CD14-positive monocyte (primary cell): ENCODE results near the gene MTMR12. TPM values are rescaled to one million over a fixed set of nuclear protein-coding genes. Genes with fewer than 3 reads are reported as not detected.

Experiments used
- DNase-seq, 3 donors: peaks; one replicate each; pipeline ENCODE4 v3.0.0-alpha.2; 2011 to 2022
- H2AFZ ChIP-seq: 2 replicates; pipeline ENCODE4 v1.6.0; 2012; ENCODE audit warnings: mild to moderate bottlenecking, low read depth, low read length, inconsistent platforms; ENCODE audit not compliant: insufficient read depth, poor library complexity, severe bottlenecking
- H3K27ac ChIP-seq, 2 donors: 1 replicate in 1 of 2; 2 replicates in 1 of 2; pipeline ENCODE4 v1.5.1; 2012 to 2013; ENCODE audit warnings: low read length in 2 of 2, control low read depth in 1 of 2, inconsistent platforms in 1 of 2, low read depth in 1 of 2, mild to moderate bottlenecking in 1 of 2
- H3K27me3 ChIP-seq, 2 donors: one replicate each; pipeline versions ENCODE4 v1.6.0 to v1.6.1; 2011 to 2013; ENCODE audit warnings: low read length in 2 of 2; ENCODE audit not compliant: control insufficient read depth in 2 of 2, insufficient read depth in 2 of 2
- H3K36me3 ChIP-seq, 2 donors: replicated peaks in 1 of 2; 1 replicate in 1 of 2; 2 replicates in 1 of 2; pipeline versions ENCODE4 v1.5.1 to v1.6.1; 2012 to 2013; ENCODE audit warnings: low read length in 2 of 2, control low read depth in 1 of 2, inconsistent platforms in 1 of 2, mild to moderate bottlenecking in 1 of 2; ENCODE audit not compliant: insufficient read depth in 2 of 2, control insufficient read depth in 1 of 2
- H3K4me1 ChIP-seq, 2 donors: 1 replicate in 1 of 2; 2 replicates in 1 of 2; pipeline versions ENCODE4 v1.5.1 to v1.6.1; 2012 to 2013; ENCODE audit warnings: low read length in 2 of 2, control low read depth in 1 of 2, inconsistent platforms in 1 of 2, mild to moderate bottlenecking in 1 of 2, moderate library complexity in 1 of 2; ENCODE audit not compliant: insufficient read depth in 2 of 2, control insufficient read depth in 1 of 2
- H3K4me2 ChIP-seq: replicated peaks from 2 replicates; pipeline ENCODE3; 2012; ENCODE audit warnings: low read length, moderate library complexity, mild to moderate bottlenecking; ENCODE audit not compliant: poor library complexity, severe bottlenecking; ENCODE audit errors: extremely low read depth
- H3K4me3 ChIP-seq, 3 experiments: fragments of 200-600 bp in 1 of 3; sonication (generic) in 1 of 3; replicated peaks in 1 of 3; 1 replicate in 2 of 3; 2 replicates in 1 of 3; pipeline ENCODE4 v1.5.1; 2011 to 2013; ENCODE audit warnings: low read length in 3 of 3, mild to moderate bottlenecking in 3 of 3, control low read depth in 2 of 3, low read depth in 2 of 3, inconsistent platforms in 1 of 3, moderate library complexity in 1 of 3
- H3K79me2 ChIP-seq: 2 replicates; pipeline ENCODE4 v1.6.0; 2012; ENCODE audit warnings: mild to moderate bottlenecking, control low read depth, inconsistent platforms, low read length, moderate library complexity; ENCODE audit not compliant: insufficient read depth
- H3K9ac ChIP-seq: 2 replicates; pipeline ENCODE4 v1.6.0; 2017; ENCODE audit warnings: low read length, mild to moderate bottlenecking; ENCODE audit not compliant: insufficient read depth, poor library complexity, severe bottlenecking
- H3K9me3 ChIP-seq, 2 donors: replicated peaks in 1 of 2; 1 replicate in 1 of 2; 2 replicates in 1 of 2; pipeline versions ENCODE4 v1.5.1 to v1.6.1; 2012 to 2013; ENCODE audit warnings: low read length in 2 of 2, control low read depth in 1 of 2; ENCODE audit not compliant: control insufficient read depth in 1 of 2, insufficient read depth in 1 of 2
- H4K20me1 ChIP-seq: 2 replicates; pipeline ENCODE4 v1.6.0; 2012; ENCODE audit warnings: mild to moderate bottlenecking, low read length, control low read depth, moderate library complexity; ENCODE audit not compliant: insufficient read depth
- H3K27ac Mint-ChIP-seq, 7 donors: one replicate each; pipeline ENCODE4 v1.8.0; 2020; ENCODE audit warnings: mild to moderate bottlenecking in 7 of 7, mixed read lengths in 7 of 7, moderate library complexity in 6 of 7, inconsistent platforms in 2 of 7
- H3K27me3 Mint-ChIP-seq, 3 donors: one replicate each; pipeline ENCODE4 v1.8.0; 2021 to 2022; ENCODE audit warnings: low read depth in 3 of 3, mild to moderate bottlenecking in 3 of 3, mixed read lengths in 3 of 3, moderate library complexity in 3 of 3, inconsistent platforms in 1 of 3
- H3K36me3 Mint-ChIP-seq, 2 donors: one replicate each; pipeline ENCODE4 v1.8.0; 2020; ENCODE audit warnings: mixed read lengths in 2 of 2, inconsistent platforms in 1 of 2, mild to moderate bottlenecking in 1 of 2
- H3K4me1 Mint-ChIP-seq: one replicate; pipeline ENCODE4 v1.8.0; 2020; ENCODE audit warnings: mild to moderate bottlenecking, mixed read lengths
- H3K4me3 Mint-ChIP-seq, 2 donors: one replicate each; pipeline ENCODE4 v1.8.0; 2020; ENCODE audit warnings: mild to moderate bottlenecking in 2 of 2, mixed read lengths in 2 of 2, moderate library complexity in 1 of 2
- H3K9me3 Mint-ChIP-seq, 7 donors: one replicate each; pipeline ENCODE4 v1.8.0; 2020 to 2022; ENCODE audit warnings: mixed read lengths in 7 of 7, mild to moderate bottlenecking in 6 of 7, moderate library complexity in 6 of 7, inconsistent platforms in 2 of 7
- CTCF ChIP-seq: fragments of 200-600 bp; IDR thresholded peaks from one replicate; pipeline ENCODE4 v1.8.0; 2022; ENCODE audit warnings: antibody characterized with exemption, mild to moderate bottlenecking
- WGBS: methylation state at CpG from one replicate; pipeline ENCODE4 v1.1.5; 2013; ENCODE audit warnings: missing lambda C conversion rate; ENCODE audit not compliant: insufficient coverage; 5-methylcytosine and 5-hydroxymethylcytosine counted together
- intact Hi-C, 2 donors: fragments of 100-400 bp; cut with micrococcal nuclease; formaldehyde crosslinking; loops; one replicate each; pipeline versions ENCODE4 v1.15.0 to v1.15.1; 2023
- polyA plus RNA-seq, 3 donors: library from polyadenylated mRNA; depleted of rRNA in 1 of 3; unstranded in 2 of 3; stranded (reverse) in 1 of 3; fragments of 300-500 nt in 2 of 3; fragments of >200 nt in 1 of 3; fragmentation: Illumina TruSeq in 2 of 3; gene quantifications; 1 replicate in 2 of 3; 2 replicates in 1 of 3; pipeline ENCODE4 v1.2.3, GENCODE V29; 2012 to 2021

MTMR12 gene
- polyA plus RNA-seq, 3 donors, result 10.3 to 19.0 (median 17.3) TPM

GRCh38 chr5:32206053-32206452 is 106.7 kb downstream of the MTMR12 start:
- peaks cover 0 to 5% (median 0%) of the 10 kb centered on the region in 3 donors for H3K27me3 Mint-ChIP-seq
- intact Hi-C loops, result no loop called here
- no CpG with 5 or more reads among the region's 5 CpGs for WGBS
- H2AFZ ChIP-seq, result no peak overlapping the region
- no peak for DNase-seq
- peaks cover 46 to 56% of the 10 kb centered on the region in 2 donors for H3K4me1 ChIP-seq
- H3K9ac ChIP-seq, result no peak overlapping the region
- peaks cover 50% of the 10 kb centered on the region for H3K4me1 Mint-ChIP-seq
- no peak for TF ChIP-seq CTCF
- H3K4me3 ChIP-seq, result no peak overlapping the region
- H3K79me2 ChIP-seq, result no peaks in the 10 kb centered on the region
- no peaks in the 10 kb centered on the region for H3K27me3 ChIP-seq
- H3K36me3 Mint-ChIP-seq, result peaks cover 0 to 4% of the 10 kb centered on the region in 2 donors
- H3K9me3 Mint-ChIP-seq, result peaks cover 0 to 4% (median 0%) of the 10 kb centered on the region in 7 donors
- no peak overlapping the region for H3K4me3 Mint-ChIP-seq
- H3K27ac ChIP-seq, result no peak overlapping the region
- H3K36me3 ChIP-seq, result no peaks in the 10 kb centered on the region
- H3K27ac Mint-ChIP-seq, result peak overlapping the region in 1 of 7 donors; percentile 24
- no peaks in the 10 kb centered on the region for H4K20me1 ChIP-seq
- no peak overlapping the region for H3K4me2 ChIP-seq
- H3K9me3 ChIP-seq, result no peaks in the 10 kb centered on the region

GRCh38 chr5:32202394-32202793 is 110.3 kb downstream of the MTMR12 start:
- no peaks in the 10 kb centered on the region for H3K27me3 ChIP-seq
- H3K27ac ChIP-seq, result no peak overlapping the region
- no peak for DNase-seq
- no peak overlapping the region for H3K4me3 Mint-ChIP-seq
- peaks cover 0 to 5% (median 0%) of the 10 kb centered on the region in 3 donors for H3K27me3 Mint-ChIP-seq
- no peaks in the 10 kb centered on the region for H3K36me3 ChIP-seq
- H3K9me3 ChIP-seq, result no peaks in the 10 kb centered on the region
- H3K4me3 ChIP-seq, result no peak overlapping the region
- H3K4me2 ChIP-seq, result no peak overlapping the region
- H3K79me2 ChIP-seq, result no peaks in the 10 kb centered on the region
- H2AFZ ChIP-seq, result no peak overlapping the region
- peaks cover 49% of the 10 kb centered on the region for H3K4me1 Mint-ChIP-seq
- no peaks in the 10 kb centered on the region for H4K20me1 ChIP-seq
- intact Hi-C loops, result no loop called here
- no CpG with 5 or more reads among the region's 2 CpGs for WGBS
- peaks cover 43 to 54% of the 10 kb centered on the region in 2 donors for H3K4me1 ChIP-seq
- peaks cover 0 to 4% of the 10 kb centered on the region in 2 donors for H3K36me3 Mint-ChIP-seq
- no peak overlapping the region for H3K9ac ChIP-seq
- H3K27ac Mint-ChIP-seq, result peak overlapping the region in 2 of 7 donors; percentile 18 to 78
- H3K9me3 Mint-ChIP-seq, result peaks cover 0 to 4% (median 0%) of the 10 kb centered on the region in 7 donors
- TF ChIP-seq CTCF, result no peak
